NCI-H2196 (cell line): Measurements from ENCODE around the gene NANS.
"Not testable (repeated sequence)": the region's sequence is repeated elsewhere in the genome, so short reads cannot be mapped to it uniquely, and the experiment has no call there.

Experiments used
- DNase-seq: peaks from one replicate; lab custom pipeline; 2025; ENCODE audit not compliant: unreplicated experiment; lab: John Stamatoyannopoulos, UW

NANS gene

DNA sequence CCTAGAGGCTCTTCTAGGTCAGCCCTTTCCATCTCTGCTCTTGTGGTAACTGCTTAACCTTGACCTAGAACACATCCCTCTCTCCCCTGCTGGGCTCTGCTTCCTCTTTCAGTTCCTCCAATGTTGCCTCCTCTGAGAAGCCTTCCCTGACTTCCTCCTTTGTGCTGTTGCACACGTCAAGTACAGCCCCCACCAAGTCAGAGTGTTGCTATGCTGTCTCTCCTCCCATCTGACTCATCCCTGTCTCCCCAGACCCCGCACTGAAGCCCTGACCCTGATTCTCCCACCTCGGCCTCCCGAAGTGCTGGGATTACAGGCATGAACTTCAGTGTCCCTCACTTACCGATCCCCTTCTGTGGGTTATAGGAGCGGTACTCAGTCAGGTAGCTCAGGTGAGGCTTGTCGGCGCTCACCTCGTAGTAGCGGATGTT, 72.9 kb downstream of the NANS start:
- DNase-seq: no peak

DNA sequence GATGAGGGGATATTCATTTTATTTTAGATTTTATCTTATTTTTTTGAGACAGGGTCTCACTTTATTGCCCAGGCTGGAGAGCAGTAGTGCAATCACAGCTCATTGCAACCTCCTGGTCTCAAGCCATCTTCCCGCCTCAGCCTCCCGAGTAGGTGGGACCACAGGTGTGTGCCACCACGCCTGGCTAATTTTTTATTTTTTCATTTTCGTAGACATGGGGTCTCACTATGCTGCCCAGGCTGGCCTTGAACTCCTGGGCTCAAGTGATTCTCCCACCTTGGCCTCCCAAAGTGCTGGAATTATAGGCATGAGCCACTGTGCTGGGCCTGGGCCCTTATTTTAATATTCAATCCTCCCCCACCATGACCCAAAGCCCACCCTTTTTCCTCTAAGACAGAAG, 73.5 kb downstream of the NANS start:
- not testable (repeated sequence) for DNase-seq

DNA sequence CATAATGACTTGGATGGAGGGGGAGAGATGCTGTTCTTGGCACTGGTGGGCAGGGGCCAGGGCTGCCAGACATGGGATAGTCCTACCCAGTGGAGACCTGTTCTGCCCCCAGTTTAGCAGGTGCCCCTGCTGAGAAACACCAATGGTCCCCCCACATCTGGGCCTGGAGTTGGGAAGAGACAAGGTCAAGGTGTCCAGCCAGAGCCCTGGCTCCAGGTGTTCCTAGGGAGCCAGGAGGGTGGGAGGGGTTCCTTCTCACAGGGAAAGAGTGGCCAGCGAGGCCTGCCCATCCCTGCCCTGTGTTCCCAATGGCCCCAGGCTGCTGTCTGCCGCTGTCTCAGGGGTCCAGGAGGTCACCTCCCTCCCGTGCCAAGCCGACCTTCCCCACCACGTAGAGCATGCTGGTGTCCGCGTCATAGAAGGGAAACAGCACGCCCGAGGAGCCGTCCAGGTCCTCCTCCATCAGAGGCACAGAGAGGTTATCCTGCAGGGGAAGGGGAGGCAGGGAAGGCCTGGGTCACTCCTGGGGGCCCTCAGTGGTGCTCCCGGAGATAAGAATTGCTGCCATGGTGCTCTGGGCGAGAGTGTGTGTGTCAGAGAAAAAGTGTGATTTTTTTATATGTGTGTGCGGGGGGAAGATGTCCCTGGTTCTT, 74.2 kb downstream of the NANS start:
- DNase-seq: no peak

DNA sequence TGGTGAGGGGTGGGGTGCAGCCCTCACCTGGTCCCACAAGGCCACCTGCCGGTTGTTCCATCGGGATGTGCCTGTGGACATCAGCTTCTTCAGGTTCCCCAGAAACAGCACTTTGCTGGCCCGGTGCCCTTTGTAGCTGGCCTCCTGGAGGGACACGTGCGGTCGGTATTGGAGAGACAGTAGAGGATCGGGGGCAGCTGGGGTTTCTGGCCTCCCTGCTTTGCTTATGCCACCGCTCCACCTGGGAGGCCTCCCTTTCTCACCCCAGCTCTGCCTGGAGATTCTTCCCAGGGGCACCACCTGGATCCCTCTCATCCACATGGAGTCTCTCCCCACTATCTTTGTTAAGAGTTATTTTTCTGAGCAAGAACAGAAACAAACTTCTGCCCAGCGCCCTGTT, 75.6 kb downstream of the NANS start:
- DNase-seq: no peak
